K562 (cell line): ENCODE data around the gene RPS2. TPM values are rescaled to one million over a fixed set of nuclear protein-coding genes. Genes with fewer than 3 reads are reported as not detected.
"Not testable (repeated sequence)": the region's sequence is repeated elsewhere in the genome, so short reads cannot be mapped to it uniquely, and the experiment has no call there.

Source experiments
- ATAC-seq: fragments of 200-7000 bp; cut with Tn5 transposase; 3 replicates; pipeline ENCODE4 v1.9.1; 2020; ENCODE audit warnings: moderate library complexity
- BruUV-seq: library from RNA; stranded (reverse); fragments of 400-500 nt; replicated peaks from 2 replicates; lab custom pipeline; 2021; lab: Mats Ljungman, UMichigan
- CTCF ChIA-PET: fragments of 300-600 bp; formaldehyde crosslinking; extraction: SDS; loops from one replicate; lab custom pipeline; 2021; ENCODE audit warnings: low intra/inter-chr PET ratio; lab: Yijun Ruan, JAX
- POLR2A ChIA-PET: fragments of 300-600, 350-650 bp; sonication (Branson Sonifier 250); formaldehyde crosslinking; extraction: SDS; loops from one replicate; lab custom pipeline; 2021; ENCODE audit warnings: antibody characterized with exemption, inconsistent platforms; lab: Yijun Ruan, JAX
- DNase-seq, 4 experiments: peaks; one replicate each; pipeline versions ENCODE4 v3.0.0 to v3.0.0-alpha.2; 2011 to 2018; ENCODE audit warnings: low spot score in 3 of 4, mixed read lengths in 3 of 4; ENCODE audit errors: extremely low read depth in 1 of 4
- FAIRE-seq: peaks from 2 replicates; lab custom pipeline; 2011; peaks lifted over from hg19 to GRCh38; lab: Jason Lieb, UNC
- H2AFZ ChIP-seq: 2 replicates; pipeline ENCODE4 v1.6.0; 2011; ENCODE audit warnings: low read depth, low read length, control low read depth, inconsistent platforms
- H3K27ac ChIP-seq: fragments of 200-600 bp; 3 replicates; pipeline ENCODE4 v1.8.0; 2011; ENCODE audit warnings: low read depth, mild to moderate bottlenecking, control low read depth, inconsistent platforms, low read length, moderate library complexity, mixed read lengths; ENCODE audit errors: extremely low read depth
- H3K27me3 ChIP-seq, 2 experiments: fragments of 300-600 bp in 1 of 2; 2 replicates in 1 of 2; 3 replicates in 1 of 2; pipeline versions ENCODE4 v1.6.0 to v1.8.0; 2011; ENCODE audit warnings: inconsistent platforms in 2 of 2, low read length in 2 of 2, mild to moderate bottlenecking in 1 of 2, mixed read lengths in 1 of 2, moderate library complexity in 1 of 2; ENCODE audit not compliant: control insufficient read depth in 2 of 2, insufficient read depth in 2 of 2
- H3K36me3 ChIP-seq: fragments of 300-600 bp; 3 replicates; pipeline ENCODE4 v1.8.0; 2011; ENCODE audit warnings: mild to moderate bottlenecking, low read length, inconsistent platforms; ENCODE audit not compliant: control insufficient read depth, insufficient read depth
- H3K4me1 ChIP-seq, 2 experiments: fragments of 200-600 bp in 1 of 2; replicated peaks in 1 of 2; 2 replicates in 1 of 2; 3 replicates in 1 of 2; pipeline versions ENCODE4 v1.5.1 to v1.8.0; 2011; ENCODE audit warnings: inconsistent platforms in 2 of 2, low read length in 2 of 2, mild to moderate bottlenecking in 1 of 2, mixed read lengths in 1 of 2, moderate library complexity in 1 of 2; ENCODE audit not compliant: control insufficient read depth in 2 of 2, insufficient read depth in 2 of 2
- H3K4me2 ChIP-seq: 2 replicates; pipeline ENCODE4 v1.6.1; 2011; ENCODE audit warnings: low read length, control low read depth, inconsistent platforms, mixed read lengths; ENCODE audit not compliant: insufficient read depth
- H3K4me3 ChIP-seq: fragments of 200-600 bp; sonication (generic), shearing (Covaris generic); 2 replicates; pipeline ENCODE4 v1.5.1; 2016; ENCODE audit warnings: control low read depth, inconsistent platforms
- H3K79me2 ChIP-seq: fragments of 200-600 bp; 3 replicates; pipeline ENCODE4 v1.8.0; 2011; ENCODE audit warnings: low read length, inconsistent platforms; ENCODE audit not compliant: control insufficient read depth, insufficient read depth
- H3K9ac ChIP-seq, 2 experiments: 2 replicates each; pipeline versions ENCODE4 v1.6.0 to v1.6.1; 2011; ENCODE audit warnings: low read depth in 2 of 2, low read length in 2 of 2, control low read depth in 1 of 2, inconsistent platforms in 1 of 2, mild to moderate bottlenecking in 1 of 2, mixed read lengths in 1 of 2; ENCODE audit not compliant: insufficient read depth in 1 of 2
- H3K9me1 ChIP-seq: one replicate; pipeline ENCODE4 v1.6.0; 2011; ENCODE audit warnings: inconsistent platforms, mild to moderate bottlenecking, low read length, moderate library complexity; ENCODE audit not compliant: control insufficient read depth, insufficient read depth
- H3K9me3 ChIP-seq: replicated peaks from 2 replicates; pipeline ENCODE4 v1.5.1; 2011; ENCODE audit warnings: low read depth, low read length, inconsistent platforms; ENCODE audit not compliant: control insufficient read depth, insufficient read depth
- H4K20me1 ChIP-seq: replicated peaks from 2 replicates; pipeline ENCODE4 v1.6.1; 2011; ENCODE audit warnings: low read length, inconsistent platforms, mixed read lengths; ENCODE audit not compliant: control insufficient read depth, insufficient read depth
- CGGBP1 ChIP-seq: fragments of 250-450 bp; sonication (Bioruptor Pico); IDR thresholded peaks from 2 replicates; pipeline ENCODE4 v1.9.0; 2021; ENCODE audit warnings: mild to moderate bottlenecking
- CHD2 ChIP-seq: IDR thresholded peaks from 2 replicates; pipeline ENCODE4 v1.6.1; 2011; ENCODE audit warnings: low read depth, low read length
- NEUROD1 ChIP-seq: fragments of 150-350 bp; IDR thresholded peaks from 2 replicates; pipeline ENCODE4 v1.6.1; 2014; ENCODE audit warnings: borderline replicate concordance, low read length, low read depth; ENCODE audit not compliant: partially characterized antibody
- NFXL1 ChIP-seq: fragments of 450-650 bp; formaldehyde crosslinking; IDR thresholded peaks from 2 replicates; pipeline ENCODE4 v1.4.0; 2021; ENCODE audit warnings: mild to moderate bottlenecking
- SMARCA5 ChIP-seq: fragments of 450-650 bp; IDR thresholded peaks from 2 replicates; pipeline ENCODE4 v1.6.1; 2016
- ZNF280A ChIP-seq: fragments of 450-650 bp; IDR thresholded peaks from 2 replicates; pipeline ENCODE4 v1.6.1; 2018; ENCODE audit warnings: mild to moderate bottlenecking, low read depth; ENCODE audit not compliant: partially characterized antibody
- WGBS: fragments of 100-300 bp; shearing (Covaris generic); methylation state at CpG from one replicate; pipeline ENCODE4 v1.1.6; 2016; ENCODE audit warnings: low coverage, mixed read lengths; ENCODE audit not compliant: insufficient coverage; ENCODE audit errors: missing lambda C conversion rate; 5-methylcytosine and 5-hydroxymethylcytosine counted together
- in situ Hi-C: fragments of 300-500 bp; cut with MboI; formaldehyde crosslinking; loops from 4 replicates; pipeline ENCODE4 v1.15.0; 2018; ENCODE audit warnings: inconsistent platforms, mixed read lengths
- intact Hi-C: fragments of 100-400 bp; cut with micrococcal nuclease; formaldehyde crosslinking; loops from 2 replicates; pipeline ENCODE4 v1.14.2; 2022
- polyA plus RNA-seq, 8 experiments: library from polyadenylated mRNA; depleted of rRNA in 4 of 8; stranded (reverse) in 5 of 8; unstranded in 3 of 8; fragments of >200 nt; fragmentation: Nextera tagmentation in 2 of 8; fragmentation: Illumina TruSeq in 1 of 8; extraction: Ambion mirVana in 2 of 8; extraction: Trizol in 1 of 8; gene quantifications; 2 replicates each; pipeline versions ENCODE4 v1.2.1 to v1.2.3, GENCODE V29; 2011 to 2014; ENCODE audit warnings: inconsistent platforms in 1 of 8, missing spikeins in 1 of 8
- total RNA-seq, 7 experiments: library from RNA; depleted of rRNA in 6 of 7; stranded (reverse); fragments of >200 nt in 6 of 7; fragmentation: Illumina TruSeq in 2 of 7; extraction: Trizol in 2 of 7; gene quantifications; 2 replicates each; pipeline versions ENCODE4 v1.2.1 to v1.2.3, GENCODE V29; 2011 to 2021; ENCODE audit warnings: low replicate concordance in 1 of 7

Gene RPS2
- total and polyA plus RNA-seq, 9 of the 15 experiments (the other 6 are each of a cell fraction or from before 2014, with no cell fraction given), result 834 to 4,794 (median 3,793) TPM

- TF ChIP-seq ZNF280A (no peak), SMARCA5 (no peak), CHD2 (no peak), NEUROD1 (no peak), CGGBP1 (CRISPR knock-in tag) (no peak), NFXL1 (CRISPR knock-in tag) (no peak)
- TF ChIP-seq, all 486 proteins: peak for 0
Measured at GRCh38 chr16:2013527-2013926, 48.9 kb upstream of the RPS2 start (continued).

- H3K27me3 ChIP-seq, ATAC-seq, H2AFZ ChIP-seq, H3K9me1 ChIP-seq, H3K4me2 ChIP-seq, in situ Hi-C loops, H3K4me3 ChIP-seq, H3K9ac ChIP-seq, FAIRE-seq, DNase-seq, intact Hi-C loops, H3K27ac ChIP-seq, H3K9me3 ChIP-seq, CTCF ChIA-PET, BruUV-seq: not testable (repeated sequence)
- H3K36me3 ChIP-seq, result peaks cover 17% of the 10 kb centered on the region; the same call in 1 of the 3 replicates
- 73% methylated on average over 6 of the region's 9 CpGs for WGBS
- H4K20me1 ChIP-seq, result peaks cover 23% of the 10 kb centered on the region; the same call in 1 of the 2 replicates
- POLR2A ChIA-PET, result interaction anchor here (1.5 to 2.5 kb wide), 2 partner anchors 47 to 143 kb away, joined by 3 to 10 read pairs; partner anchors contain the start of genes RPS2 and TRAF7
- H3K79me2 ChIP-seq, result peaks cover 41% of the 10 kb centered on the region
- peaks cover 24 to 56% of the 10 kb centered on the region in 2 experiments for H3K4me1 ChIP-seq
Measured at GRCh38 chr16:2011726-2012125, 47.1 kb upstream of the RPS2 start.
